Epithelial cell of prostate (primary cell): ENCODE results near the gene KIF15.

Experiments used
- DNase-seq: peaks from one replicate; pipeline ENCODE4 v3.0.0-alpha.2; 2011; ENCODE audit warnings: low read depth, low spot score
- H3K27ac ChIP-seq: fragments of 450-650 bp; 2 replicates; pipeline ENCODE4 v1.5.1; 2017; ENCODE audit warnings: mild to moderate bottlenecking

The KIF15 gene, protein sequence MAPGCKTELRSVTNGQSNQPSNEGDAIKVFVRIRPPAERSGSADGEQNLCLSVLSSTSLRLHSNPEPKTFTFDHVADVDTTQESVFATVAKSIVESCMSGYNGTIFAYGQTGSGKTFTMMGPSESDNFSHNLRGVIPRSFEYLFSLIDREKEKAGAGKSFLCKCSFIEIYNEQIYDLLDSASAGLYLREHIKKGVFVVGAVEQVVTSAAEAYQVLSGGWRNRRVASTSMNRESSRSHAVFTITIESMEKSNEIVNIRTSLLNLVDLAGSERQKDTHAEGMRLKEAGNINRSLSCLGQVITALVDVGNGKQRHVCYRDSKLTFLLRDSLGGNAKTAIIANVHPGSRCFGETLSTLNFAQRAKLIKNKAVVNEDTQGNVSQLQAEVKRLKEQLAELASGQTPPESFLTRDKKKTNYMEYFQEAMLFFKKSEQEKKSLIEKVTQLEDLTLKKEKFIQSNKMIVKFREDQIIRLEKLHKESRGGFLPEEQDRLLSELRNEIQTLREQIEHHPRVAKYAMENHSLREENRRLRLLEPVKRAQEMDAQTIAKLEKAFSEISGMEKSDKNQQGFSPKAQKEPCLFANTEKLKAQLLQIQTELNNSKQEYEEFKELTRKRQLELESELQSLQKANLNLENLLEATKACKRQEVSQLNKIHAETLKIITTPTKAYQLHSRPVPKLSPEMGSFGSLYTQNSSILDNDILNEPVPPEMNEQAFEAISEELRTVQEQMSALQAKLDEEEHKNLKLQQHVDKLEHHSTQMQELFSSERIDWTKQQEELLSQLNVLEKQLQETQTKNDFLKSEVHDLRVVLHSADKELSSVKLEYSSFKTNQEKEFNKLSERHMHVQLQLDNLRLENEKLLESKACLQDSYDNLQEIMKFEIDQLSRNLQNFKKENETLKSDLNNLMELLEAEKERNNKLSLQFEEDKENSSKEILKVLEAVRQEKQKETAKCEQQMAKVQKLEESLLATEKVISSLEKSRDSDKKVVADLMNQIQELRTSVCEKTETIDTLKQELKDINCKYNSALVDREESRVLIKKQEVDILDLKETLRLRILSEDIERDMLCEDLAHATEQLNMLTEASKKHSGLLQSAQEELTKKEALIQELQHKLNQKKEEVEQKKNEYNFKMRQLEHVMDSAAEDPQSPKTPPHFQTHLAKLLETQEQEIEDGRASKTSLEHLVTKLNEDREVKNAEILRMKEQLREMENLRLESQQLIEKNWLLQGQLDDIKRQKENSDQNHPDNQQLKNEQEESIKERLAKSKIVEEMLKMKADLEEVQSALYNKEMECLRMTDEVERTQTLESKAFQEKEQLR (N-terminal part only)

DNA sequence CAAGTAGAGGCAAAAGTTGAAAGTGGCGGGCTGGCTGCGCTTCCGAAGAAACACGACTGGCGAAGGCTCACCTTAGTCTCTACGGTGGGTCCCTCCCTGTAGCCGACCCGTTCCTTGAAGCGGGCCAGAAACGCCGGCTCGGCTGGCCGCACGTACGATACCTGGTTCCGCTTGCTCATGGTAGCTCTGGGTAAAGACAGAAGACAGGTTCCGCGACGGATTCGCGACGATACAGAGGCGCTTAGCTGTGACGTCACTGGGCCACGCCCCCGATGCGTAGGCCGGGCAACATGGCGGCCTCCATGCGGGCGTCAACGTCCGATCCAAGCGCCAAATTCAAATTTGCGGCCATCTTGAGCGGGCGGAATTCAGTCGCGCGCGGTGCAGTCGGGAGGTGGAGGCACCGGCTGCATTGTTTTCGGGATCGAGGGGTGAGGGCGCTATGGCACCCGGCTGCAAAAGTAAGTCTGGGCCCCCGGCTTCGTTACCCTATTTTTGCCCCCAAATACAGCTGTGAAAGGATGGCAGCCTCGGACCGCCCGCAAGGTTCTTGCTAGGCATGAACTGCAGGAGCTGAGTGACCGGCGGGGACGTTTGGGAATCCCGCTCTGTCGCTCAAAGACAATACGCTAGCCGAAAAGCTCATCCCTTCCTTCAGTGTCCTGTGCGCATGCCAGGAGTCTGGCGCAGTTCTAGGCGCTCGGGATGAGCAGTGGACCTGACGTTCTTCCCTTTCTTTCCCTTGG lies at the start of gene KIF15, which contains the start of gene KIAA1143:
Gene KIF15 (plus strand): TSS at position 371 of the 746 bp plus-strand sequence. CDS start 72 bp downstream, at position 443.
Gene KIAA1143 (minus strand): TSS at position 196 of the 746 bp plus-strand sequence. CDS start 17 bp downstream, at position 179.
- peak within 1 kb of the TSS; percentile 41 for H3K27ac ChIP-seq
- DNase-seq, result peak; percentile 79

DNA sequence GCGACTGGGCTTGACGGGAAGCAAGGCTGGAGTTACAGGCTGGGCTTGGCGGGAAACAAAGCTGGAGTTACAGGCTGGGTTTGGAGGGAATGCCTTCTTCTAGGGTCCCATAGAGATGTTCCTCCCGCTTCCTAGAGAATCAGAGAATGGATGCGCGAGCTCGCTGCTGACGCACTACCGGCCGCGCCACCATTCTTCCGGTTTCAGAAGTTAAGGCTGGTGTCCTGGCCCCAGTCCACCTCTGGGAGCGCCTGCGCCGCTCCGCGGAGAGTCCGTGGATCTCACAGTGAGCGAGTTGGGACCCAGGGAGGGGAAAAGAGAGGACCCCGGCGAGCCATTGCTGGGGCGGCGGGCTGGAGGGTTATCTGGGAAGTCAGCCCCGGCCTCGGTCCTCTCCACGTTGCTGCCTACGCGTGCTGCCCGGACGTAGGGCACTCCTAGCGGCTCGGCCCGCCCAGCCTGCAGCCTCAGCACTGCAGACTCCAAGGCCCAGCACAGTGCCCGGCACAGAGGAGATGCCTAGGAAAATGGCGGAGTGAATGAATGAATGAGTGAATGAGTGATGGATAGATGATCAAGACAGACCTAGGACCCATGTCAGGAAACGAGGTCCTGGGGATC lies 49.0 kb upstream of the KIF15 start, which contains the start of gene ZNF502:
Gene ZNF502 (plus strand): TSS at position 206 of the 621 bp plus-strand sequence. CDS start 7,602 bp downstream, outside the sequence.
- peak; percentile 24 for DNase-seq
- H3K27ac ChIP-seq, result peak within 1 kb of the TSS; percentile 52

GRCh38 chr3:44721231-44722102 lies 40.1 kb upstream of the KIF15 start:
- no peak for DNase-seq
- H3K27ac ChIP-seq, result no peak overlapping the region

- no peak for DNase-seq
- no peak overlapping the region for H3K27ac ChIP-seq
These were observed 39.5 kb upstream of the KIF15 start for GRCh38 chr3:44722103-44722401.

DNA sequence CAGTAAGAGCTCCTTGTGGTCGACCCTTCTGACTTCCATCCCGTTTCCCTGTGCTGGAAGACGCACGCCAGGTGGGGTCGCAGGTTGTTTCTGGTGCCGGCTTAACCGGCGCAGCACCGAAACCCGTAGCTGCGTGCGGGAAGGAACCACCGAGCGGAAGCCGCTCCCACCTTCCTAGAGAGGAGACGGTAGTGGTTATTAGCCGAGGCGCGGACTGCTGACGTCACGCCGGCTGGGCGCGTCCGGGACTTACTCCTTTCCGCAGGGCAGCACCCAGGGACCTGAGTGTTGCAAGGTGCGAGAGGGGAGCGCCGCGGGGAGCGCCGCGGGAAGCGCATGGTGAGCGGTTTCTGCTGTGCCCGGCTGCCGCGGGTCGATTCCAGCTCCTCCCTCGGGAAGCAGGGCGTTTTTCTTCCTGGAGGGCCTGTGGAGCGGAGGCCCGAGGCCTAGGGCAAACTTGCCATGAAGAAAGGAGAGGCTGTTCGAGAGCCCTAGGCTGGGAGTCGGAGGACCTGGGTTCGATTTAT lies 32.1 kb upstream of the KIF15 start, which contains the start of gene ZNF501:
Gene ZNF501 (plus strand): TSS at position 252 of the 527 bp plus-strand sequence. CDS start 4,787 bp downstream, outside the sequence.
- peak; percentile 77 for DNase-seq
- peak within 1 kb of the TSS; percentile 48 for H3K27ac ChIP-seq

- H3K27ac ChIP-seq, result no peak overlapping the region
- DNase-seq, result no peak
These were observed 26.9 kb upstream of the KIF15 start for GRCh38 chr3:44734646-44735168.

DNA sequence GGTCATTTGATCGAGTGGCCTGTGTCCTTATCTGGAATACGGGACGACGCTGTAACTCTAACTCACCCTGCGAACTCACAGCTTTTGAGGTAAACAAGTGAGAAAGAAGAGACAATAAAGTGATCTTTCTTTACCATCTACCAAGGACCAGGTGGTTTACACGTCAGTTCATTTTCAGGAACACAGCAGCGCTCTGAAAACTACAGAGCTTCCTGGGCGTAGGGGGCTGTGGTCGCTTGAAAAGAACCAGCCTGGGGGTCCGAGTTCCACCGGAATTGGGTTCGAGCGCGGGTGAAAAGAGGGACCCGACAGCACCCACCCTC lies 532 bp upstream of the KIF15 start:
- DNase-seq, result no peak
- H3K27ac ChIP-seq, result peak overlapping the region; percentile 41

DNA sequence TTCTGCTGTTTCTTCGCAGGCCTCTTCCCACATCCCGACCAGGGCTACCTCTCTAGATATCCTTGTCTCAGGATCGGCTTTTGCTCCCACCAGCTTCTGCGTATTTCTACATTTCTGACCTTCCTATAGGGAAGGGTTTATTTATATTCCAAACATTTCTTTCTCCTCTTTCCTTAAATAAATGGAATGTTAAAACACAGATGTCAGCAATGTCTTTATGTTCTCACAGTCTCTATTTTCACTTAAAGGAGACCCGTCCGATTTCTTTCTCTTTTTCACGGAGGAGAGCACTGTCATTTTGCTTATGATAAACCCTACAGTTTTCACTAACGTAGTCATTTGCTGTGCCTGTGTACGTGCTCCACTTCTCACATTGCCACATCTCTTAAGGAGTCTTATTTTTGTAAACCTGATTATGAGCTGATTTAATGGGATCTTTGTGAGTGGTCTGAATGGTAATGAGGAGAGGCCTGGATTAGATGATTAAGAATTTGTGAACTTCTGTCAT lies 630 bp downstream of the KIF15 start:
- no peak for DNase-seq
- peak overlapping the region; percentile 5 for H3K27ac ChIP-seq

- DNase-seq, result no peak
These were observed 1.1 kb downstream of the KIF15 start for GRCh38 chr3:44762690-44763089.

GRCh38 chr3:44764248-44764647 lies 2.7 kb downstream of the KIF15 start:
- no peak overlapping the region for H3K27ac ChIP-seq
- no peak for DNase-seq

More at GRCh38 chr3:44762690-44763089, 1.1 kb downstream of the KIF15 start:
- H3K27ac ChIP-seq, result no peak overlapping the region

- no peak for DNase-seq
- H3K27ac ChIP-seq, result no peak overlapping the region
These were observed 10.0 kb downstream of the KIF15 start for GRCh38 chr3:44771424-44772098.

DNA sequence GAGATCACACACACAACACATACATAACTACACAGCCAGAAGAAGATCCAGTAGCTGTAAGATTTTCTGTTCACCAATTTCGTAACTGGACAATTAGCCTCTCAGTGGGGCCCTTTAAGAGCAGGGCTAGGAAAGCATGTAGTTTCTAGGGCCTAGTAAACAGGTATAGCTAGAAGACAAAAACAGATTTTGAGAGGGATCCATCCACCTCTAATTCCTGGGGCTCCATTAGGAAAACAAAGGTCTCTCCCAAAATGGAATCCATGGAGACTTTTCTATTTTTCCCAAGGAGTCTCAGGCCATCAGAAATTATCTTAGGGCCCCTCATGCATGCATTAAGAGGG lies 10.5 kb downstream of the KIF15 start:
- H3K27ac ChIP-seq, result no peak overlapping the region
- no peak for DNase-seq

DNA sequence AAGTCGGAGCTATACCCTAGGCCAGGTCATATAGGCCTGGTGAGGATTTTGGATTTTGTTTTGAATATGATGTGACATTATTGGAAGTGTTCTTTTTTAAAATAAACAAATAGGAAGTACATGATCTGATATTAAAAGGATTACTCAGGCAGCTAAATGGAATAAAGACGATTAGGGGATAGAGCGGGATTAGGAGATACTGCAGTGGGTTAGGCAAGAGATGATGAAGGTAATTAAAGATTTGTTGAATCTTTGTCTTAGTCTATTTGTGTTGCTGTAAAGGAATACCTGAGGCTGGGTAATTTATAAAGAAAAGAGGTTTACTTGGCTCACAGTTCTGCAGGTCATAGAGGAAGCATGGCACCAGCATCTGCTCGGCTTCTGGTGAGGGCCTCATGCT lies 21.3 kb downstream of the KIF15 start:
- DNase-seq, result no peak
- no peak overlapping the region for H3K27ac ChIP-seq

DNA sequence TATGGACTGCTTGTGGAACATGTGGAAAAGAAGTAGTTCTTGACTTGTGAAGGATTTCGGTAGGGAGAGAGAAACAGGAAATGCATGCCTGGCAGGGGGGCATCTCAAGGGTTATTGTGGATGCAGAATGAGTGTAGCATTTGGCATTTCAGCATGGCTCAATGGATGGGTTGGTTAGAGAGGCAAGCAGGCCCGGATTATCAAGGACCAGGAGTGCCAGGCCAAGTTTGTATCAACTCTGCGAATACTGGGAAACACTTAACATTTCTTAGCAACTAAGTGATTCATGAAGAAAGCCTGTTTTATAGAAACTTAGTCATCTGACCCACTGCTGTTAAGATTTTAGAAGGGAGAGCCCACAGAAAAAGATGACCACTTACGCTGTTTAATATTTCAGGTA lies 33.6 kb downstream of the KIF15 start:
- no peak overlapping the region for H3K27ac ChIP-seq
- DNase-seq, result no peak

DNA sequence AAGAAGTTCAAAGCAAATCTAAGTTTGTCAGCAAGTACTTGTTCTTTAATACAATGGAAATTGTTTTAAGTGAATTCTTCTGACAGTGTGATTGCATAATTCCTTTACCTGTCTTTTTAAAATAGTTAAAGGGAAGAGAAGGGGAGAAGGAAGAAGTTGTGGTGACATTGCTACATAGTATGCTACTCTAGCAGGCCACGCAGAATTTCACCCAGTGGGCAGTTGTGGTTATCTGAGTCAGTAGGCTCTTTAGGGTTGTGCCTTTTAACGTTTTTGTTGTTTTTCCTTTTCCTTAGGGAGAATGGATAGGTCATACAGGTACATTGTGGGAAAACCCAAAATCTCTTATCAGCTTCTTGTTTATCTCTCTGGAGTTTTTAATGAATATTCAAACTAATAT lies 40.4 kb downstream of the KIF15 start:
- no peak for DNase-seq

GRCh38 chr3:44803298-44803697 lies 41.7 kb downstream of the KIF15 start:
- DNase-seq, result no peak
- no peak overlapping the region for H3K27ac ChIP-seq

More for the DNA sequence above, 40.4 kb downstream of the KIF15 start:
- no peak overlapping the region for H3K27ac ChIP-seq

DNA sequence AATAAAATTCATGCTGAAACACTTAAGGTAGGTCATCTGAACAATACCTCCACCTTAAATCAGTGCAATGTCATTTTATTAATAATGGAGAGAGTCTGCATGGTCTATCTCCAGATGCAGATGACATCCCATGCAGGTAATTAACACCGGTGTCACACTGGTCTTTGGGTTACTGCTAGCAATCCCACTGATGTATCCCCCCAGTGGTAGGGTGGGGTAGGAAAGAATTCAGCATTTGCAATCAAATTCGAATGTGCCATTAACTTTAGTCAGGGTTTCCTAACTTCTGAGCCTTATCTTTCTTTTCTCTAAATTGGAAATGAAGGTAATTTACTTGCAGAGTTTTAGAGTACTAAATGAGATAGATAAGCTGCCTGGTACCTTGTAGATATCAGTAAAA lies 44.4 kb downstream of the KIF15 start:
- no peak for DNase-seq
- no peak overlapping the region for H3K27ac ChIP-seq
